ENCODE measurements around the gene TMPRSS4. TPM values are rescaled to one million over a fixed set of nuclear protein-coding genes. Genes with fewer than 3 reads are reported as not detected.

The TMPRSS4 gene
- polyA plus RNA-seq, 1 experiment, result not detected

GRCh38 chr11:118047749-118048148 is 29.1 kb upstream of the TMPRSS4 start:
- TF ChIP-seq CTCF (IDR thresholded peaks at IDR 0.05; ENCODE audit: low read depth, low read length), result no peak
- POLR2A ChIA-PET, result no interaction called here
- DNase-seq (ENCODE audit: low read depth, low spot score), result no peak
- no peak overlapping the region for H3K4me3 ChIP-seq (ENCODE audit: low read depth, low read length)
- no peak overlapping the region for H3K27ac ChIP-seq (ENCODE audit: low read depth, low read length)
- H3K9me3 ChIP-seq (ENCODE audit: control insufficient read depth, insufficient read depth, low read length), result no peaks in the 10 kb centered on the region
- H3K27me3 ChIP-seq (ENCODE audit: control insufficient read depth, insufficient read depth, low read length), result peaks cover 5% of the 10 kb centered on the region
- CTCF ChIA-PET, result interaction anchor here (1.2 to 1.9 kb wide), 2 partner anchors 101 to 240 kb away, joined by 3 to 8 read pairs; no protein-coding TSS in a partner anchor

GRCh38 chr11:118048472-118049370 is 28.2 kb upstream of the TMPRSS4 start:
- no peak overlapping the region for H3K4me3 ChIP-seq (ENCODE audit: low read depth, low read length)
- ChIA-PET CTCF (interaction anchor here (1.1 to 1.9 kb wide), 2 partner anchors 102 to 241 kb away, joined by 4 to 8 read pairs; no protein-coding TSS in a partner anchor), POLR2A (no interaction called here)
- H3K9me3 ChIP-seq (ENCODE audit: control insufficient read depth, insufficient read depth, low read length), result no peaks in the 10 kb centered on the region
- H3K27ac ChIP-seq (ENCODE audit: low read depth, low read length), result no peak overlapping the region
- H3K27me3 ChIP-seq (ENCODE audit: control insufficient read depth, insufficient read depth, low read length), result peaks cover 5% of the 10 kb centered on the region
- TF ChIP-seq CTCF (IDR thresholded peaks at IDR 0.05; ENCODE audit: low read depth, low read length), result no peak
- DNase-seq (ENCODE audit: low read depth, low spot score), result no peak

- CTCF ChIA-PET, result interaction anchor here (6.3 kb wide), 1 partner anchor 242 kb away, joined by 86 read pairs; no protein-coding TSS in a partner anchor
Observed at GRCh38 chr11:118049771-118050170, 27.1 kb upstream of the TMPRSS4 start.

GRCh38 chr11:118050208-118050891 is 26.5 kb upstream of the TMPRSS4 start:
- ChIA-PET CTCF (interaction anchor here (1.3 to 6.3 kb wide), 2 partner anchors 232 to 243 kb away, joined by 4 to 86 read pairs; no protein-coding TSS in a partner anchor), POLR2A (no interaction called here)
- no peak for TF ChIP-seq CTCF (IDR thresholded peaks at IDR 0.05; ENCODE audit: low read depth, low read length)
- DNase-seq (ENCODE audit: low read depth, low spot score), result no peak
- Histone ChIP-seq H3K27ac (ENCODE audit: low read depth, low read length) (no peak overlapping the region), H3K4me3 (ENCODE audit: low read depth, low read length) (no peak overlapping the region), H3K27me3 (ENCODE audit: control insufficient read depth, insufficient read depth, low read length) (peaks cover 5% of the 10 kb centered on the region), H3K9me3 (ENCODE audit: control insufficient read depth, insufficient read depth, low read length) (no peaks in the 10 kb centered on the region)

More at GRCh38 chr11:118049771-118050170, 27.1 kb upstream of the TMPRSS4 start:
- DNase-seq (ENCODE audit: low read depth, low spot score), result no peak
- Histone ChIP-seq H3K4me3 (ENCODE audit: low read depth, low read length) (no peak overlapping the region), H3K9me3 (ENCODE audit: control insufficient read depth, insufficient read depth, low read length) (no peaks in the 10 kb centered on the region), H3K27ac (ENCODE audit: low read depth, low read length) (no peak overlapping the region), H3K27me3 (ENCODE audit: control insufficient read depth, insufficient read depth, low read length) (peaks cover 5% of the 10 kb centered on the region)
- no peak for TF ChIP-seq CTCF (IDR thresholded peaks at IDR 0.05; ENCODE audit: low read depth, low read length)
- POLR2A ChIA-PET, result no interaction called here

Data from AG04450 (cell line).